ENCODE data around the gene PPFIBP2.
A peak's percentile ranks its signal among the peaks of the same experiment; 100 is the strongest.

The PPFIBP2 gene

GRCh38 chr11:7551571-7551970 lies 37.8 kb downstream of the PPFIBP2 start:
- no peak for DNase-seq (ENCODE audit: low spot score)

GRCh38 chr11:7552666-7553065 lies 38.9 kb downstream of the PPFIBP2 start:
- DNase-seq (ENCODE audit: low spot score): no peak

DNA sequence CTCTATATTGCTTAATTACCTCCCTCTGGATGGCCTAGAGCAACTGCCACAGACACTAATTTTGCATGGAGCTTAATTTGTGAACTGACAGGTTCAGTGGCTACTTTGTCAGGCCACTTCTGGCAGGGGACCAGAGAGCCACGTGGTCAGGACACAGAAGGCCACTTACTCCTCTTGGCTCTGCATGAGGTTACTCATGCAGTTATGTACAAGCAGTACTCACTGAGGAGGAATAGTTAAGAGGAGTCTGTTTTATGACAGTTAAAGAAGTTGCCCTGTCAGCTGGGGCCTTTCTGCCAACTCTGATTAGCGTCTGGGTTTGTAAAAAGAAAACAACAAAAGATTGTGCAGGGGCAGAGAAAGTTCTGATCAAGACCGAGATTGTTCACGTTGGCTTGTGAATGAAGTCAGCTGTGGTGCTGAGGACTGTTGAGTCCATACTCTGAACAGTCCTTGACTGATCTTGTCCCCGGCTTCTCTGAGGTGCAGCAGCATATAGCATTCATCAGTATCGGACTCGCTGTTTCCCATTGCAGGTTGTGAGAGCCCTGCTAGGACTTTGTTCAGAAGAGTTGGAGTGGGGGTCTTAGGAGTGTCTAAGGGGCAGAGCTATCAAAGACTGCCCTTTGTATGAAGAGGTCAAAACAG lies 41.4 kb downstream of the PPFIBP2 start:
- DNase-seq (ENCODE audit: low spot score): no peak

DNA sequence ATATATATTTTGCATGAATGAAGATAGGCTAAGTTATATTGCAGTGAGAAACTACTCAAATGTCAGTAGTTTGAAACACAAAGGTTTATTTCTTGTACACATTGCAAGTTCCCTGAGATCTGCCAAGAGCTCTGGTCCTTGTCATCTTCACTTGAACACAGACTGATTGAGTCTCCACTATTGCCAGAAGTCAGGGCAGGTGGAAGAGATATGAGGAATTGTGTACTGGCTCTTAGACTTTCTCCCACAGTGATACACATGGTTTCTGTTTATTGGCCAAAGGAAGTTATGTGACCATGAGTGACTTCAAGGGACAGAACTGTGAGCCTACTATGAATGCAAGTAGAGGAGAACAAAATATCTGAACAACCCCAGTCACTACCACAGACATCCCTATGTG lies 44.2 kb downstream of the PPFIBP2 start:
- no peak for DNase-seq (ENCODE audit: low spot score)

DNA sequence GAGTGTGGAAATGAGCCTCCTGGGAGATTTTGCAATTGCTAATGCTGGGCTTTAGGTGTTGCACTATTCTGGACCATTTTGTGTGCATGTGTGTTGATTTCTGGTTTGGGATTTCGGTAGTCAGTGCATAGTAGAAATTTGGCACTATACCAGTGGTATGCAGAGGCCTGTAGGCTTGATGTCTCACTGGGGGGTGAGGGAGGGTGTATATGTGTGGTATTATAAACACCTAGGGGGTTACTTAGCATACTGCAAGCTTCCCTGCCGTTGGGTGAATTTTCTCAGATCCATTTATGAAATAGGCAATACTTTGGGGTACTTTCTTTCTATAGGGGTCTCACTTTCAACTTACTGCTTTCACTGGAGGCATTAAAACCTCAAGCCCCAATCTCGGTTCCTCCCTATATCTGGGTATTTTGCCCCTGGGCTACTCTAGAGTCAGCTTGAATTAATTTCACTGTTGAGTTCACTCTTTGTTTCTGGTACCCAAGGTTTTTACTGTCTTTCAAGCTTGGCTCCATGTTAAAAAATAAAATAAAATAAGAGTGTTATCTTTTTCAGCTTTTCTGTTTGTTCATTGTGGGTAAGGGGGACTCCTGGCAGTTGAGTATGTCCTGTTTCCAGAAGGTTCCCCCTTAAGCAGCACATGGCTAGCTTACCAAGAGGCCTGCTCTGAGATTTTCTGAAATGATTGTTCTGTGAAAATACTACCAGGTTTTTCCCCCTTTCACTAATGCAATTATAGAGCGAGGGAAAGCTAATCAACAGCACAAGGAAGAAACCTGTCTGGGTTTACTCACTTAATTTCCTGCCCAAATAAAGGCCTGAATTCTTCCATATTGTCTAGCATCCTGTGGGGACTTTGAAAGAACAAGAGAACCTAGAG lies 45.8 kb downstream of the PPFIBP2 start:
- no peak for DNase-seq (ENCODE audit: low spot score)

DNA sequence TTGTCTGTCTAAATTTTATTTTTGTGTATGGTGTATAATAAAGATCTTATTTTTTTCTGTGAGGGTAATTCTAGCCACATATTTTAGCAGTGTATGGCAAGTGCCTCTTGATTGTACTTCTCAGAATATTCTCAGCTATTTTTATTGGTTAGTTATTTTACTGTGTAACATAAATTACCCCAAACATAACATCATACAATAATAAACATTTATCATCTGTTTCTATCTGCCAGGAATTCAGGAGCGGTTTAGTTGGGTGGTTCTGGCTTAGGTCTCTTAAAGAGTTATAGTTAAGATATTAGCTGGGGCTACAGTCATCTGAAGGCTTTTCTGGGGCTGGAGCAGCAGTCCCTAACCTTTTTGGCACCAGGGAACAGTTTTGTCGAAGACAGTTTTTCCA lies 47.8 kb downstream of the PPFIBP2 start:
- no peak for DNase-seq (ENCODE audit: low spot score)

DNA sequence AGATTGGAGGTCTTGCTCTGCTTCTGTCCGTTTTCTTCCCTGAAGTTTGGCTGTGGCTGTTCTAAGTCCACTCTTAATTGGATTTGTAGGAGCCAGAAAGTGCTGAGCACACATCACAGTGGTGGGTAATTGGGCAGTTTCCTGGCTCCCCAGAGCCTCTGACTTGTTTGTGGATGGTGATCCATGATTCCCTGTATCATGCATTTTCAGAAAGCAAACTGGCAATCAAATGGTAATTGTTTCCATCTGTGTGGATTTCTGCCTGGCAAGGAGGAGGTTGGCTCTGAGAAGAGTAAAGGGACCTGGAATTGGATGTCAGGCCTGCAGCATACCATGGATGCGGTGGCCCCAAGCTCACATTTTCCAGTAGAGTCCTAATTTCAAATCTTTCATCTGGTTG lies 49.5 kb downstream of the PPFIBP2 start:
- DNase-seq (ENCODE audit: low spot score): no peak

DNA sequence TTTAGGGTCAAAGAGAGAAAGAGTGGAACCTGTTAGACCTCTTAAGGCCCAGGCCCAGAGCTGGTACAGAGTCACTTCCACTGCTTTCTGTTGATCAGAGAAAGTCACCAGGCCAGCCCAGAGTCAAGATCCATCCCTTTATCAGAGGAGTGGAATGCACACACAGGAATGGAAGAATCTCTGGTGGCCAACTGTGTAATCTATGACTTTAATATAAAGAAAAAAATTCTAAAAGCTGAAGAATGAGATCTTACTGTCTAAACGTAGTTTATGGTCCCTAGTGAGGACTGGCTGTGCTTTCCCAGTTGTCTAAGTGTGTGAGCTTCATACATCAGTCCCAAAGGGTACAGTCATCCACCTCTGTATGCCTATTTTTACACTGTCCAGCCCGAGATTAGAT lies 51.0 kb downstream of the PPFIBP2 start:
- no peak for DNase-seq (ENCODE audit: low spot score)

GRCh38 chr11:7567311-7567710 lies 53.5 kb downstream of the PPFIBP2 start:
- no peak for DNase-seq (ENCODE audit: low spot score)

DNA sequence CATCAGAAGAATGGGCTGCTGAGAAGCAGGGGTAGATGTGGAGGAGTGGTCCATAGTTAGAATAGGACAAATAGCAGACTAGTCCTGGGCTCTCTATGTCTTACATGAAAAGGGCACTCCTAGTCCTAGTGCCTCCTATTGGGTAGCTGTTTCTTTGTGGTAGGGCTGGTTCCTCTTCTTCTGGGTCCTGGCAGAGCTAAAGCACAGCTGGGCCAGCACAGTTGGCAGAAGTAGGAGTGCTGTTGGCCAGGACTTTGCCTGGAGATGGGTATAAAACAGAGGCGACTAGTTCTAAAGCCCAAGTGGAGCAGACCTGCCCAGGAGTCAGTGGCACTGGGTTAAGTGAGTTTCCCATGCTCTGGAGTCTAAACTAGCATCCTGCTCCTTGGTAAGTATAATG lies 55.2 kb downstream of the PPFIBP2 start:
- DNase-seq (ENCODE audit: low spot score): no peak

DNA sequence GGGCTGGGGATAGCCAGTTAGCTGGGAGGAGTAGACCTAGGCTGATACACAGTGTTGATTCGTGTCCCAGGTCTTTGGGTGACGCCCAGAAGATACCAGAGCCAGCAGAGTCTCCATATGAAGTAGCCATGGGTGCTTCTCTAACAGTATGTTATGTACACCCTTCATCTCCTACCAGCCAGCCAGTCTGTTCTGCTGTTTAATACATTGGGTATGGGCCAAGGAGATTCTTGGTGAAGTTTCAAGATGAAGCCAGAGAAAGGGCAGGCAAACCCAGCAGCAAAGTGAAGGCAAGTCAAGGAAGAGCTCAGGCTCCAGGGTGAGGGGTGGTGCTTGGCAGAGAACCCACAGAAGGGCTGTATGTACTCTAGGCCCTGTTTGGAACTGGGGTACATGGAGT lies 56.4 kb downstream of the PPFIBP2 start:
- no peak for DNase-seq (ENCODE audit: low spot score)

DNA sequence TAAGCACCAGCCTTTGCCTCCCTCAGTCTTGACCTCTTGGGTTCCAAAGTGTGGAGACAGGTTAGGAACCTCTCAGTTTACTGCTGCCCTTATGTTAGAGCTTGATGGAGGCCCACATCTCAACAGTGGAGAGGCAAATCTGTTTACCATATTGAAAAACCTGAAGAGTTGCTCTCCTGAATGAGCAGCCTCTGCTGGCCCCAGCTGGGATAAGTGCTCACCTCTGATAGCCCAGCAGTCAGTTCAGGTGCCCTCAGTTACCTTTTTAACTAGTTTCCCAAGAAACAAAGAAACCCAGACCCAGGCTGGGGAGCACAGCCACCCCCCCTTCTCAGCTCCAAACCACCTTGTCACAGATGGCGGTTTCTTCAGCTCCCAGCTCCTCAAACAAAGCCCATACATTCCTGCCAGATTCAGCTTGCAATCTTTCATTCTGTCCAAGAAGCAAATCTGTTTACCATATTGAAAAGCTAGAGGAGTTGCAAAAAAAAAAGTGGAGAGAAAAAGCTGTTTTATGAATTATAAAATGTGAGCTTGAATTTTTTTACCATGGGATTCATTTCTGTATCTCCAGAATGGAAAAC lies 57.2 kb downstream of the PPFIBP2 start:
- no peak for DNase-seq (ENCODE audit: low spot score)

- peak; percentile 65 for DNase-seq (ENCODE audit: low spot score)
These were observed 57.8 kb downstream of the PPFIBP2 start for GRCh38 chr11:7571640-7572000.

- no peak for DNase-seq (ENCODE audit: low spot score)
These were observed 58.4 kb downstream of the PPFIBP2 start for GRCh38 chr11:7572001-7572712.

DNA sequence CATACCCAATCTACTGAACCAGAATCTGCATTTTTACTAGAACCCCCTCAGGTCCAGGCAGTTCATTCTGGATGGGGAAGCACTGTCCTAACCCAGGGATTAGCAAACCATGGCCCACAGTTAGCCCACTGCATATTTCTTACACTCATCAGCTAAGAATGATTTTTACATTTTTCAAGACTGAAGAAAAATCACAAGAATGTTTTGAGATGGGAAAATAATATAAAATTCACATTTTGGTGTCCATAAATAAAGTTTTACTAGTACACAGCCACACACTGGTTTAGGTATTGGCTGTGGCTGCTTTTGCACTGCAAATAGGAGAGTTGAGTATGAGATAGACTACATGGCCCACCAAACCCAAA lies 59.4 kb downstream of the PPFIBP2 start:
- no peak for DNase-seq (ENCODE audit: low spot score)

- DNase-seq (ENCODE audit: low spot score): peak; percentile 16
These were observed 59.9 kb downstream of the PPFIBP2 start for GRCh38 chr11:7573558-7574296.

DNA sequence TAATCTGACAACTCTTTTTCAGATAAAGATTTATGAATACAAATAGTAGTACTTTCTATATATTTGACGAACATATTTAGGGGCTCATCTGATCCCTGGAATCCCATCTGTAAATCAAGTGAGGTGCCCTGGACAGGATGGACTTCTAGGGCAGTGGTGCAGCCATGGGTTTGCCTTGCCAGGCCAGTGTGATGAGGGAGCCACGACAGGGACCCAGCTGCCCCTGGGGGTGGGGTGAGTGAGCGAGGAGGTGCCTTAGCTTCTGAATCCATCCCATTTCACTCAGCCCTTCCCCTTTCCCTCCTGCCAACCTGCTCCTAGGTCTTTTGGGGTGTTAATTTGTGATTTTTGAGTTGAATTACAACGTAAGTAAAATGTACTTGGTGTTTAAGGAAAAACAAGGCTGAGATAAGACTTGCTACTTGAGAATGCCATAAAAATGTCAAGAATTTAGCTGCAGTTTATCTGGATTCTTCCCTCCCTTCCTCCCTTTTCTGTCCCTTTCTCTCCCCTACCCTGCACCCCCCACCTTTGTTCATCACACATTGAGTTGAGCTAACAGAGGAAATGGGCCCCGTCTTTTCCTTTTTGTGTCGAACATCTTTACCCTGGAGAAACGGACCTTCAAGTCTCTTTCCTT lies 60.8 kb downstream of the PPFIBP2 start:
- no peak for DNase-seq (ENCODE audit: low spot score)

- peak; percentile 96 for DNase-seq (ENCODE audit: low spot score)
These were observed 62.3 kb downstream of the PPFIBP2 start for GRCh38 chr11:7575841-7576725.

DNA sequence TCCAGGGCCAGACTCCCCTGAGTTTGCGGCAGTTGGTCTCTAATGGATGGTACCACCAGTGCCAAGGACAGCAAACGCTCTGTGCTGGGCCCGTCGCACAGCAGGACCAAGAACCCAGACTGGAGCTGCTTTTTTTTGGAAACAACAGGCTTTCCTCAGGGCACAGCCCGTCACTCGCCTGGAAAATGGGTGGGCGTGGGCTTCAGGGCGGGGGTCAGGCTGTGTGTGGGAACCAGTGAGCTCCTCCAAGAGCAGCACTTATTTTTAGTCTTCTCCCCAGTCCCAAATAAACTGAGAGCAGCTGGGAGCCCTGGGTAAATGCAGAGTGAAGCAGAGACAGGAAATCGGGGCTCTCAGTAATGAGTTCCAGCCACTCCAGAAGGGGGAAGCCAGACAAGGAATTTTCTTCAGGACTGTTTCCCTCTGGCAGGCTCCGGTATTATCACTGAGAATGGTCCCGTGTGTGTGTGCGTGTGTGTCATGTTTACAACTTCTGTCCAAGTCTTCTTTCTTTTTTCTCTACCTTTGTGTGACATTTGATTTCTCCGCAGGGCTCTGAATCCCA lies 63.0 kb downstream of the PPFIBP2 start:
- peak; percentile 22 for DNase-seq (ENCODE audit: low spot score)
